Measurements from ENCODE around the gene DNASE1L3. TPM values are rescaled to one million over a fixed set of nuclear protein-coding genes. Genes with fewer than 3 reads are reported as not detected.

DNASE1L3 gene
- polyA plus RNA-seq, 3 donors = 0.19 TPM; not detected in 2

DNA sequence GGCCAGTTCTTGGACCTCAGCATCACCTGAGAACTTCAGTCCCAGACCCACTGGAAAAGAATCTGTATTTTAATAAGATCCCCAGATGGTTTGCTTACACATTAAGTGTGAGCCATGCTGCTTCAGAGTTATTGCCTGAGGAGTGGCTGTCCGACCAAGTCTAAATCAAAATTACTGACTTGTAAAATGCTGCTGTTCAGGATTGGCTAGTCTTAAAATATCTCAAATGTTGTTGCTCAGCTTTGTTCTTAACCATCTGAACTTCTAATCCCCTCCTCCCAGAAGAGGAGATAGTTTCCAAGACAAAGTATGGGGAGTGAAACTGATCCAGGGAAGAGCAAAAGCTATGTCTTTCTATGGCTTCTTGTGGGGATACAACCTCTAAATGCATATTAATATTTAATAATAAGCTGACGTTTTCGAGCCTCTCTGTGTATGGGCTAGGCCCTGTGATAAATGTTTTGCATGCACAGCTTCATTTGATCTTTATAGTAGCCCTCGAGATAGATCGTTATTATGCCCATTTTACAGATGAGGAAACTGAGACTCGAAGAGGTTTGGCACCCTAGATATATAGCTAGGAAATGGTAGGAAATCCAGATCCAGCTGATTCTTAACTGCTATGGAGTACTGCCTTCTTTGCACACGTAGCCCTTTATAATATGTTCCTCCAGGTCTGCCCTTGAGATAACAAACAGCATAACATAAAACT is 52.2 kb downstream of the DNASE1L3 start:
- Histone ChIP-seq H3K27ac (ENCODE audit: low read depth in 1 of 2, low read length in 2 of 2) (no peak overlapping the region), H3K36me3 (replicated peaks in 1 of 2; ENCODE audit: control insufficient read depth in 1 of 2, insufficient read depth in 2 of 2, low read length in 2 of 2) (peaks cover 31 to 79% of the 10 kb centered on the region in 2 donors), H3K4me3 (replicated peaks in 1 of 3; ENCODE audit: low read depth in 2 of 3, low read length in 3 of 3) (no peak overlapping the region), H3K79me2 (ENCODE audit: insufficient read depth, low read length) (no peaks in the 10 kb centered on the region), H3K9ac (ENCODE audit: insufficient read depth, low read length, poor library complexity, severe bottlenecking) (no peak overlapping the region), H3K9me3 (replicated peaks in 1 of 2; ENCODE audit: control insufficient read depth in 1 of 2, insufficient read depth in 1 of 2, low read length in 2 of 2) (no peaks in the 10 kb centered on the region), H2AFZ (ENCODE audit: insufficient read depth, low read depth, low read length, poor library complexity, severe bottlenecking) (no peak overlapping the region), H4K20me1 (ENCODE audit: insufficient read depth, low read length) (no peaks in the 10 kb centered on the region), H3K4me1 (ENCODE audit: control insufficient read depth in 1 of 2, insufficient read depth in 2 of 2, low read length in 2 of 2) (peaks cover 8 to 9% of the 10 kb centered on the region in 2 donors), H3K27me3 (ENCODE audit: control insufficient read depth in 2 of 2, insufficient read depth in 2 of 2, low read length in 2 of 2) (no peaks in the 10 kb centered on the region), H3K4me2 (replicated peaks; ENCODE audit: extremely low read depth, low read length, poor library complexity, severe bottlenecking) (no peak overlapping the region)
- Mint-ChIP-seq H3K36me3 (peaks cover 71 to 77% of the 10 kb centered on the region in 2 donors), H3K4me1 (peaks cover 15% of the 10 kb centered on the region), H3K27me3 (ENCODE audit: low read depth in 3 of 3) (peaks cover 0 to 3% (median 0%) of the 10 kb centered on the region in 3 donors), H3K9me3 (peaks cover 0 to 4% (median 0%) of the 10 kb centered on the region in 7 donors), H3K27ac (no peak overlapping the region), H3K4me3 (no peak overlapping the region)
- intact Hi-C loops (cut with micrococcal nuclease) = no loop called here
- no peak for DNase-seq
- 93% methylated on average over 5 of the region's 7 CpGs for WGBS (ENCODE audit: insufficient coverage)
- no peak for TF ChIP-seq CTCF (IDR thresholded peaks at IDR 0.05)

DNA sequence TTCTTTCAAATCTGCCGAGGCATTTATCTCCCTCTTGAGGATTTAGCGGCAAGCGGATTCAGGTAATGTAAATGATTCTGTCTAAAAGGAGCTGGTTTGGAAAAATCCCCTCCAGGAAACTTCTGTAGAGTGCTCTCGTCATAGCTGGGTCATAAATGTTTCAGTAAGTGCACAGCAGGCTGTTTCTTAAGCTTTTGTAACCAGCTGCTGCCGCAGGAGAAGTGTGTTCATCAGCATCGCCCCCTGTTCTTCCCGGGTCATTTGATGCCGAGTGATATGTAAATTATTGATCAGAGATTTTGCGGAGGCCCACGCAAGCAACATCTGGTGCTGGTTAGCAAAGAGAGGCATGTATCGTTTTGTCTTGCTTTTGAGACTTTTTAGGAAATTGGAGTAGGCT is 53.1 kb downstream of the DNASE1L3 start:
- H3K27ac ChIP-seq (ENCODE audit: low read depth in 1 of 2, low read length in 2 of 2) = no peak overlapping the region
- H3K27ac Mint-ChIP-seq = no peak overlapping the region
- DNase-seq = no peak
- no peaks in the 10 kb centered on the region for H3K9me3 ChIP-seq (replicated peaks in 1 of 2; ENCODE audit: control insufficient read depth in 1 of 2, insufficient read depth in 1 of 2, low read length in 2 of 2)
- H3K79me2 ChIP-seq (ENCODE audit: insufficient read depth, low read length) = no peaks in the 10 kb centered on the region
- H3K4me3 ChIP-seq (replicated peaks in 1 of 3; ENCODE audit: low read depth in 2 of 3, low read length in 3 of 3) = no peak overlapping the region
- no peak overlapping the region for H3K4me2 ChIP-seq (replicated peaks; ENCODE audit: extremely low read depth, low read length, poor library complexity, severe bottlenecking)
- peaks cover 70 to 77% of the 10 kb centered on the region in 2 donors for H3K36me3 Mint-ChIP-seq
- no peaks in the 10 kb centered on the region for H3K27me3 ChIP-seq (ENCODE audit: control insufficient read depth in 2 of 2, insufficient read depth in 2 of 2, low read length in 2 of 2)
- no peaks in the 10 kb centered on the region for H4K20me1 ChIP-seq (ENCODE audit: insufficient read depth, low read length)
- H3K4me1 ChIP-seq (ENCODE audit: control insufficient read depth in 1 of 2, insufficient read depth in 2 of 2, low read length in 2 of 2) = peaks cover 8 to 9% of the 10 kb centered on the region in 2 donors
- peaks cover 0 to 3% (median 1%) of the 10 kb centered on the region in 3 donors for H3K27me3 Mint-ChIP-seq (ENCODE audit: low read depth in 3 of 3)
- H3K4me3 Mint-ChIP-seq = no peak overlapping the region
- peaks cover 15% of the 10 kb centered on the region for H3K4me1 Mint-ChIP-seq
- H2AFZ ChIP-seq (ENCODE audit: insufficient read depth, low read depth, low read length, poor library complexity, severe bottlenecking) = no peak overlapping the region
- intact Hi-C loops (cut with micrococcal nuclease) = no loop called here
- TF ChIP-seq CTCF (IDR thresholded peaks at IDR 0.05) = no peak
- H3K9ac ChIP-seq (ENCODE audit: insufficient read depth, low read length, poor library complexity, severe bottlenecking) = no peak overlapping the region
- H3K9me3 Mint-ChIP-seq = peaks cover 0 to 4% (median 0%) of the 10 kb centered on the region in 7 donors
- H3K36me3 ChIP-seq (replicated peaks in 1 of 2; ENCODE audit: control insufficient read depth in 1 of 2, insufficient read depth in 2 of 2, low read length in 2 of 2) = peaks cover 31 to 79% of the 10 kb centered on the region in 2 donors
- WGBS (ENCODE audit: insufficient coverage) = 96% methylated on average over 7 of the region's 11 CpGs

Measured in CD14-positive monocyte (primary cell).